Kidney (tissue), 14 donors: ENCODE measurements around the gene RXRA. TPM values are rescaled to one million over a fixed set of nuclear protein-coding genes. Genes with fewer than 3 reads are reported as not detected.

ENCODE experiments used
- DNase-seq, 5 donors: peaks; one replicate each; pipeline ENCODE4 v3.0.0-alpha.2; 2013 to 2020
- FAIRE-seq: peaks from 2 replicates; lab custom pipeline; 2012; peaks lifted over from hg19 to GRCh38; lab: Jason Lieb, UNC
- H3K27ac ChIP-seq, 2 donors: one replicate each; pipeline ENCODE4 v1.7.0; 2013; ENCODE audit warnings: low read depth in 2 of 2, low read length in 2 of 2, inconsistent platforms in 1 of 2
- H3K27me3 ChIP-seq: one replicate; pipeline ENCODE4 v1.7.1; 2013; ENCODE audit warnings: low read length, inconsistent platforms; ENCODE audit not compliant: control insufficient read depth, insufficient read depth
- H3K36me3 ChIP-seq, 3 donors: one replicate each; pipeline versions ENCODE4 v1.7.0 to v1.7.1; 2013; ENCODE audit warnings: low read length in 3 of 3, control low read depth in 1 of 3, inconsistent platforms in 1 of 3; ENCODE audit not compliant: insufficient read depth in 3 of 3, control insufficient read depth in 2 of 3
- H3K4me1 ChIP-seq, 3 donors: one replicate each; pipeline versions ENCODE4 v1.7.0 to v1.7.1; 2013; ENCODE audit warnings: low read length in 3 of 3, inconsistent platforms in 1 of 3, low read depth in 1 of 3; ENCODE audit not compliant: control insufficient read depth in 2 of 3, insufficient read depth in 2 of 3
- H3K4me3 ChIP-seq, 3 donors: one replicate each; pipeline versions ENCODE4 v1.7.0 to v1.8.1; 2013; ENCODE audit warnings: low read length in 3 of 3, control low read depth in 1 of 3, inconsistent platforms in 1 of 3
- H3K9ac ChIP-seq, 3 donors: one replicate each; pipeline versions ENCODE4 v1.7.0 to v1.7.1; 2013; ENCODE audit warnings: low read length in 3 of 3, control low read depth in 1 of 3, inconsistent platforms in 1 of 3
- H3K9me3 ChIP-seq, 3 donors: one replicate each; pipeline versions ENCODE4 v1.7.0 to v1.7.1; 2013; ENCODE audit warnings: low read length in 3 of 3, control low read depth in 1 of 3, inconsistent platforms in 1 of 3; ENCODE audit not compliant: control insufficient read depth in 2 of 3, insufficient read depth in 1 of 3
- intact Hi-C: fragments of 100-400 bp; cut with DNase I; formaldehyde crosslinking; loops from one replicate; pipeline ENCODE4 v1.11.1; 2022
- polyA plus RNA-seq: library from polyadenylated mRNA; stranded (reverse); fragments of 350-450 nt; fragmentation: Illumina TruSeq; extraction: RNeasy Lipid Tissue Mini Kit (QIAGEN cat#74804); gene quantifications from one replicate; pipeline ENCODE4 v1.2.3, GENCODE V29; 2014; ENCODE audit warnings: low read depth, low replicate concordance; ENCODE audit not compliant: insufficient read depth
- total RNA-seq: library from RNA; stranded (reverse); fragmentation: NEBNext Ultra II Directional; extraction: Animal tissue kit (Norgen Biotek cat#: 25700); gene quantifications from one replicate; pipeline ENCODE4 v1.2.1, GENCODE V29; 2021
- TF ChIP-seq, protein P1 (sequence below): IDR thresholded peaks from 3 replicates; pipeline ENCODE4 v1.5.1; 2012; ENCODE audit warnings: mild to moderate bottlenecking, moderate library complexity, borderline replicate concordance; ENCODE audit not compliant: insufficient read depth; ENCODE audit errors: extremely low read depth
- donor health status: control.
- donor health status: control.
- donor health status: control.
- donor health status: control.
- donor health status: control.
- donor health status: DM: yes; HTN: yes; CAD: no.
- donor health status: Normal renal cell carcinoma (clear cell type).

Gene RXRA
- total and polyA plus RNA-seq, 2 donors from 2014 or later = 24.0 to 49.5 TPM

DNA sequence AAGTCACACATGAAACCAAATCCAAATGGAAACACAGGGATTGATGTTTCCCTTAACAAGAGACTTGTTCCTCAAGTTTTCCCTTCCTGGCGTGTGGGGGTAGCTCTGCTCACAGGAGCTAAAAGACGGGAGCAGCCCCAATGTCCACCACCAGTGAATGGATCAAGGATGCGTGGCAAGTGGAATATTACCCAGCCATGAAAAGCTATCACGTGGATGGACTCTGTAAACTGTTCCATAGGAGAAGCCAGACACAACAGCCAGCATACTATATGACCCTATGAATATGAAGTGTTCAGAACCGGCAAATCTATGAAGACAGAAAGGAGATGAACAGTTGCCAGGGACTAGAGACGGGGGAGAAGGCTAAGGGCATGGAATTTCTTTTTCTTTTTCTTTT, 28.3 kb upstream of the RXRA start:
- no peak overlapping the region for H3K27ac ChIP-seq
- DNase-seq = no peak
- intact Hi-C loops = no loop called here
- FAIRE-seq = no peak
- no peaks in the 10 kb centered on the region for H3K9me3 ChIP-seq
- H3K4me3 ChIP-seq = no peak overlapping the region
- no peaks in the 10 kb centered on the region for H3K36me3 ChIP-seq
- no peaks in the 10 kb centered on the region for H3K4me1 ChIP-seq
- no peak overlapping the region for H3K9ac ChIP-seq
- TF ChIP-seq, protein P1, sequence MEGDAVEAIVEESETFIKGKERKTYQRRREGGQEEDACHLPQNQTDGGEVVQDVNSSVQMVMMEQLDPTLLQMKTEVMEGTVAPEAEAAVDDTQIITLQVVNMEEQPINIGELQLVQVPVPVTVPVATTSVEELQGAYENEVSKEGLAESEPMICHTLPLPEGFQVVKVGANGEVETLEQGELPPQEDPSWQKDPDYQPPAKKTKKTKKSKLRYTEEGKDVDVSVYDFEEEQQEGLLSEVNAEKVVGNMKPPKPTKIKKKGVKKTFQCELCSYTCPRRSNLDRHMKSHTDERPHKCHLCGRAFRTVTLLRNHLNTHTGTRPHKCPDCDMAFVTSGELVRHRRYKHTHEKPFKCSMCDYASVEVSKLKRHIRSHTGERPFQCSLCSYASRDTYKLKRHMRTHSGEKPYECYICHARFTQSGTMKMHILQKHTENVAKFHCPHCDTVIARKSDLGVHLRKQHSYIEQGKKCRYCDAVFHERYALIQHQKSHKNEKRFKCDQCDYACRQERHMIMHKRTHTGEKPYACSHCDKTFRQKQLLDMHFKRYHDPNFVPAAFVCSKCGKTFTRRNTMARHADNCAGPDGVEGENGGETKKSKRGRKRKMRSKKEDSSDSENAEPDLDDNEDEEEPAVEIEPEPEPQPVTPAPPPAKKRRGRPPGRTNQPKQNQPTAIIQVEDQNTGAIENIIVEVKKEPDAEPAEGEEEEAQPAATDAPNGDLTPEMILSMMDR = no peak
- no peaks in the 10 kb centered on the region for H3K27me3 ChIP-seq

DNA sequence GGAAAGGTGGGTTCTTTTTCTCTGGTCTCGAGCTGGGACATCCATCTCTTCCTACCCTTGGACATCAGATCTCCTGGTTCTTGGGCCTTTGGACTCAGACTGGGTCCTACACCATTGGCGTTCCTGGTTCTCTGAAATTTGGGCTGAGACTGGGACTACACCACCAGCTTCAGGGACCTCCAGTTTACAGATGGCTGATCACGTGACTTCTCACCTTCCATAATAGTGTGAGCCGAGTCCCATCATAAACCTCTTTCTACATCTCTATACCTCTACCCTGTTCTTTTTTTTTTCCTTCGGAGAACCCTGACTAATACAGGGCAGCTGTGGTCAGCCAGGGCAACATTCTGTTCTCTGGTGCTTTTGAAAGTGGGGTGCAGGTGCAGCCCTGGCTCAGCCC, 27.2 kb upstream of the RXRA start:
- H3K9ac ChIP-seq = no peak overlapping the region
- TF ChIP-seq, protein P1 = no peak
- H3K4me3 ChIP-seq = no peak overlapping the region
- no peaks in the 10 kb centered on the region for H3K36me3 ChIP-seq
- H3K4me1 ChIP-seq = no peaks in the 10 kb centered on the region
- no peaks in the 10 kb centered on the region for H3K9me3 ChIP-seq
- intact Hi-C loops = no loop called here
- no peaks in the 10 kb centered on the region for H3K27me3 ChIP-seq
- FAIRE-seq = no peak
- no peak overlapping the region for H3K27ac ChIP-seq
- peak in 1 of 5 donors; percentile 12 for DNase-seq

DNA sequence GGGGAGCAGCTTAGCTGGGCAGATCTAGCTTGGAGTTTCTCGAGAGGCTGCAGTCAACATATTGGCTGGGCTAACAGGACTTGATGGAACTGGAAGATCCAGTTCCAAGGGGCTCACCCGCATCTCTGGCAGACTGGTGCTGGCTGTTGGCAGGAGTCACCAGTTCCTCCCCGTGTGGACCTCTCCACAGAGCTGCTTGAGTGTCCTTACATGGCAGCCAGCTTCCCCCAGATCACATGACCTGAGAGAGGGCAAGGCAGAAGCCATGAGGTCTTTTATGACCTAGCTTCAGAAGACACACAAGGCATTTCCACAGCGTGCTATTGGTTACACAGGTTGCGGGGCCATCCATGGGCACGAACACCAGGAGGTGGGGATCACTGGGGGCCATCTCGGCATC, 26.4 kb upstream of the RXRA start:
- Histone ChIP-seq H3K4me3 (no peak overlapping the region), H3K27ac (no peak overlapping the region), H3K9ac (no peak overlapping the region), H3K36me3 (no peaks in the 10 kb centered on the region), H3K4me1 (no peaks in the 10 kb centered on the region), H3K27me3 (no peaks in the 10 kb centered on the region), H3K9me3 (no peaks in the 10 kb centered on the region)
- DNase-seq = peak in 2 of 5 donors; percentile 26 to 29
- intact Hi-C loops = no loop called here
- TF ChIP-seq, protein P1 = no peak
- FAIRE-seq = no peak
